H1 (cell line): ENCODE data around the gene RPL22L1. TPM values are rescaled to one million over a fixed set of nuclear protein-coding genes. Genes with fewer than 3 reads are reported as not detected.

Source experiments
- BCL11A ChIP-seq, 2 experiments: IDR thresholded peaks; one replicate each; pipeline ENCODE4 v1.6.1; 2011; ENCODE audit warnings: low read depth in 2 of 2, low read length in 2 of 2, mild to moderate bottlenecking in 2 of 2
- CBX8 ChIP-seq: fragments of 300-800, 300-1000 bp; sonication (generic); IDR thresholded peaks from 2 replicates; pipeline ENCODE4 v1.7.1; 2016; ENCODE audit warnings: low read depth, low read length, borderline replicate concordance
- E2F6 ChIP-seq: IDR thresholded peaks from 2 replicates; pipeline ENCODE4 v1.6.1; 2012; ENCODE audit warnings: inconsistent platforms
- GABPA ChIP-seq: IDR thresholded peaks from 2 replicates; pipeline ENCODE4 v1.6.1; 2011; ENCODE audit warnings: mild to moderate bottlenecking, low read length, moderate library complexity, borderline replicate concordance; ENCODE audit not compliant: insufficient read depth
- NRF1 ChIP-seq: IDR thresholded peaks from 2 replicates; pipeline ENCODE4 v1.6.1; 2011; ENCODE audit warnings: mild to moderate bottlenecking, low read depth, low read length, improper control_type of control experiment
- RNF2 ChIP-seq: fragments of 200-900, 300-1000 bp; sonication (generic); IDR thresholded peaks from 2 replicates; pipeline ENCODE4 v1.7.1; 2016; ENCODE audit warnings: borderline replicate concordance, low read depth, mild to moderate bottlenecking, antibody characterized with exemption, low read length; ENCODE audit not compliant: poor library complexity, severe bottlenecking; ENCODE audit errors: missing control alignments
- TEAD4 ChIP-seq: IDR thresholded peaks from 2 replicates; pipeline ENCODE4 v1.6.1; 2012; ENCODE audit warnings: low read depth, low read length, inconsistent platforms, mixed read lengths
- YY1 ChIP-seq: IDR thresholded peaks from 2 replicates; pipeline ENCODE4 v1.6.1; 2011; ENCODE audit warnings: low read depth, mild to moderate bottlenecking, low read length
- polyA plus RNA-seq, 7 experiments: library from polyadenylated mRNA; depleted of rRNA in 3 of 7; stranded (reverse) in 5 of 7; unstranded in 2 of 7; fragments of >200 nt in 5 of 7; fragments of 200-250 nt in 2 of 7; gene quantifications; 1 replicate in 5 of 7; 2 replicates in 1 of 7; 4 replicates in 1 of 7; pipeline versions ENCODE4 v1.2.1 to v1.2.3, GENCODE V29; 2011 to 2013; ENCODE audit warnings: missing spikeins in 2 of 7, mixed read lengths in 2 of 7
- total RNA-seq: library from RNA; stranded (reverse); fragmentation: NEBNext Ultra II Directional; extraction: Animal tissue kit (Norgen Biotek cat#: 25700); gene quantifications from 2 replicates; pipeline ENCODE4 v1.2.1, GENCODE V29; 2021
- TF ChIP-seq, protein P1 (sequence below): IDR thresholded peaks from 2 replicates; pipeline ENCODE4 v1.6.1; 2012; ENCODE audit warnings: inconsistent platforms

RPL22L1 gene
- total and polyA plus RNA-seq, 2 of the 8 experiments (the other 6 are each of a cell fraction or from before 2014, with no cell fraction given) = 99.9 to 280 TPM

DNA sequence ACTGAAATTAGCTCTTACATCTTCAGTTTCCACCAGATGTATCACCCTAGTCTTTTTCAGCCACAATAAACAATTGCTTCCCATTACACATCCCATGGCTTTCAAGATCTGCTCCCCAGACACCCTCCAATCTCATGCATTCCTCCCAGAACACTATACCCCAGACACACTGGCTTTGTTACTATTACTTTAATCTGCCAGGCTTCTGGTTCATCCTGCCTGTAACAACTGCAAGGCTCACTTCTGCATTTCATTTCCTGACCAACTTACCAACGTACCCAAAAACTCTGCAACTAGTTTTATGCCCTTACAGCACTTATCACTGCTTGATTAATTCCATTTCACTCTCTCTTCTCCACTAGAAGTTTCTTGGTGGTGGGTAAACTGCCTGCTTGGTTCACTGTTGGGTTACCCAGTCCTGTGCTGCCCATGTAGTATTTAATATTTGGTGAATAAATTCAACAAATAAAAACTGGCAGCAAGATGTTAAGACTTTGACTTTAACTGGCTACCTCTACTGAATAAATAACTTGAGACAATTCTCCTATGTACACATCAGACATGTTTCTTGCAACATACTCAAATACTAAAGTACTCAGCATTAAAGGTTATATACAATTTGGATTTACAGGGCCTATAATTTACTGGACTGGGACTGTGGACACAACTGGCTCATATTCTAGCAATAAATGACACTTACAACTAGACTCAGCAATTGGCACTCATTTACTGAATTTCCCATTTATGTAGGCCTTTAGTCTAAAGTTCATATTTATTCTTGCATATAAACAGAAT is 2.7 kb downstream of the RPL22L1 start (continued):
- TF ChIP-seq NRF1 (no peak), BCL11A (IDR thresholded peaks at IDR 0.05; ENCODE audit: low read depth in 2 of 2, low read length in 2 of 2) (no peak), GABPA (no peak), CBX8 (no peak), RNF2 (no peak), E2F6 (no peak), YY1 (no peak), TEAD4 (no peak)
- TF ChIP-seq, protein P1, sequence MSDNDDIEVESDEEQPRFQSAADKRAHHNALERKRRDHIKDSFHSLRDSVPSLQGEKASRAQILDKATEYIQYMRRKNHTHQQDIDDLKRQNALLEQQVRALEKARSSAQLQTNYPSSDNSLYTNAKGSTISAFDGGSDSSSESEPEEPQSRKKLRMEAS = no peak
